Measurements from ENCODE around the gene MXRA8.
"Not testable (repeated sequence)": the region's sequence is repeated elsewhere in the genome, so short reads cannot be mapped to it uniquely, and the experiment has no call there.

Gene MXRA8

DNA sequence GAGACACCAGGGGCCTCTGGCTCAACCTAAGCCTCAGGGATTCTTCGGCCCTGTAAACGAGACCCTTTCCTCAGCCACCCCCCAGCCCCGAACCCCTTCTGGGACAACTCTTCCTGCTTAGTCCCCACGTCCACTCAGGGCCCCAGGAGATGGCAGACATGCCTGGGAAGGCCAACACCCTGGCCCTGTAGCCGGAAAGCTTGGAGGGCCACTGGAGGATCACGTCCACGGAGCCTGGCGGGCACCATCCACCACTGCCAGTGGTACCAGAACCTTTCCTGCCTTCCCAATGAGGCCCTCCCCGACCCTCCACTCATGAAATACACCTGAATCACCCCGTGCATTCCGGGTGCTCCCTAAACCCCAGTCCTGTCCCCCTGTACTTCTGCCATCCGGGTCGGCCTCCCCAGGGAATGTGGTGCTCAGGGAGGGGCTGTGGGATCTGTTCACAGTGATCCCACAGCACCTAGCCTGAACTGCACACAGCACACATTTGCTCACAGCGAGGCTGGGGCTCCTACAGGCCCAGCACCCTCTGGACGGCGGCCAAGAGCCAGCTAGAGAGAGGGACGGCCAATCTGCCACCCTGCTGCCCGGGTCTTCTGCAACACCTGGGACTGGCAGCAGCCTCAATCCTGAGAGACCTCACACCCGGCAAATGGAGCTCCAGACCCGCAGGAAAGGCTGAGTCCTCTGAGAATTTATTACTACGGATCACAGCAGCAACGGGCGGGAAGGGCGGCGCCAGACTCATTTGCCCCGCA is 14.9 kb upstream of the MXRA8 start:
- H3K27me3 ChIP-seq (ENCODE audit: control insufficient read depth in 1 of 2, insufficient read depth in 2 of 2, low read length in 2 of 2) = no peaks in the 10 kb centered on the region
- H3K9me3 ChIP-seq (ENCODE audit: low read length) = no peaks in the 10 kb centered on the region
- H3K9ac ChIP-seq (ENCODE audit: low read length) = no peak overlapping the region
- H3K27ac ChIP-seq (ENCODE audit: low read depth, low read length) = no peak overlapping the region
- peaks cover 23% of the 10 kb centered on the region for H3K4me1 ChIP-seq (ENCODE audit: insufficient read depth, low read length)
- H3K36me3 ChIP-seq (ENCODE audit: insufficient read depth, low read length) = peaks cover 14% of the 10 kb centered on the region
- H3K4me3 ChIP-seq (ENCODE audit: low read depth in 1 of 2, low read length in 2 of 2) = no peak overlapping the region

DNA sequence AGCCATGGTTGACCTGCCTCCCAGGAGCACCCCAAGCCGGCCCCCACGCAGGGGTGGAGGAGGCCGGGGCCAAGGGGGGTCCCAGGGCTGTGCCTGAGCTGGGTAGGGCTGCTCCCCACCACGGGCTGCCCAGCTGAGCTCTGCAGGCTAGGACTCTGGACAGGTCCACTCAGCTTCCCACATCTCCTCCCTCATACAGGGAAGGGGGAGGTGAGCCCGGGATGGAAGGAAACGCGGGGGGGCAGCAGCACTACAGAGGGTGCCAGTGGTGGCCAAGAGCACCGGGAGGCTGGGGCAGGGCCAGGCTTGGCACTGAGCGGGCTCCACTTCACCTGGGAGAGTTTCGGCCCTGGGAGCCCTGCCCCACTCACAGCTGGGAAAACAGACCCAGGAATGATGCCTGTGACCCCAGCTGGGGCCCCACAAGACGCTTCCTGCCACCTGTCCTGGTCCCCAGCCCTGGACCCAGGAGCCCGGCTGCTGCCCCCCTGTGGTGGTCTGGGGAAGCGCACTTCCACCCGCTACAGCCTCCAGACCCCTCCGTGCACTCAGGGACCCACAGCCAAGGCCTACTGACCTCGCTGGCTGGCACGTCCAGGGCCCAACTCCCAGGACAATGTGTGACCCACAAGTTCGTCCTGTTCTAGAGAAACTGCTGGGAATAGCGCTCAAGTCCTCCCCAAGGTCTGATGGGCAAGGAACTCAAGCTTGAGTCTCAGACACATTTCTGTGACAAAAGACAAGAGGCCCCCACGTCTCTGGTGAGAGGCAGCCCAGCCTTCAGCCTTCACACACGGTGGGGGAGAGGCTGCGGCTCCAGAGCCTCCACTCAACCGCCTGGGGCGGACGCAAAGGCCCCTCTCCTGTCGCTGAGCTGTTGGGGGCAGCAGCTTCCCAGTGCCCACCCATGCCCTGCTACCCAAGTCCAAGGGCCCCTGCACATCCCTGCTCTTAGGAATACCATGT is 13.7 kb upstream of the MXRA8 start:
- Histone ChIP-seq H3K4me1 (ENCODE audit: insufficient read depth, low read length) (peaks cover 23% of the 10 kb centered on the region), H3K27ac (ENCODE audit: low read depth, low read length) (no peak overlapping the region), H3K36me3 (ENCODE audit: insufficient read depth, low read length) (peaks cover 14% of the 10 kb centered on the region), H3K27me3 (ENCODE audit: control insufficient read depth in 1 of 2, insufficient read depth in 2 of 2, low read length in 2 of 2) (no peaks in the 10 kb centered on the region), H3K9me3 (ENCODE audit: low read length) (no peaks in the 10 kb centered on the region), H3K9ac (ENCODE audit: low read length) (no peak overlapping the region), H3K4me3 (ENCODE audit: low read depth in 1 of 2, low read length in 2 of 2) (no peak overlapping the region)

DNA sequence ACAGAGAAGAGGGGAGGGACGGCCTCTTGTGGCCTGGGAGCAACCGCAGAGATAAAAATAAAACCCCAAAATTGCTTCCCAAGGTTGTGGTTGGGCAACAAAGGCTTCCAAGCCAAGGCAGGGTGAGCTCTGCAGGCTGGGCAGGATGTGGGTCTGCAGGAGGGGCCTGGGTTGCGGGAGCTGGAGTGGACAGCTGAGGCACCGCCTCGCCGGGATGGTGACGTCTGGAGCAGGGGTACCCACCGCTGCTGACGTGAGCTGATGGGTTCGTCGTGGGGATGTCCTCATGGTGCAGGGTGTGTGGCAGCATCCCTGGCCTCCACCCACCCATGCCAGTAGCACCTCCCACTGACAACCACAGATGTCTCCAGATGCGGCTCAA is 13.0 kb upstream of the MXRA8 start:
- no peaks in the 10 kb centered on the region for H3K9me3 ChIP-seq (ENCODE audit: low read length)
- H3K36me3 ChIP-seq (ENCODE audit: insufficient read depth, low read length) = peaks cover 14% of the 10 kb centered on the region
- peaks cover 23% of the 10 kb centered on the region for H3K4me1 ChIP-seq (ENCODE audit: insufficient read depth, low read length)
- H3K4me3 ChIP-seq (ENCODE audit: low read depth in 1 of 2, low read length in 2 of 2) = no peak overlapping the region
- H3K27me3 ChIP-seq (ENCODE audit: control insufficient read depth in 1 of 2, insufficient read depth in 2 of 2, low read length in 2 of 2) = no peaks in the 10 kb centered on the region
- H3K9ac ChIP-seq (ENCODE audit: low read length) = no peak overlapping the region
- no peak overlapping the region for H3K27ac ChIP-seq (ENCODE audit: low read depth, low read length)

DNA sequence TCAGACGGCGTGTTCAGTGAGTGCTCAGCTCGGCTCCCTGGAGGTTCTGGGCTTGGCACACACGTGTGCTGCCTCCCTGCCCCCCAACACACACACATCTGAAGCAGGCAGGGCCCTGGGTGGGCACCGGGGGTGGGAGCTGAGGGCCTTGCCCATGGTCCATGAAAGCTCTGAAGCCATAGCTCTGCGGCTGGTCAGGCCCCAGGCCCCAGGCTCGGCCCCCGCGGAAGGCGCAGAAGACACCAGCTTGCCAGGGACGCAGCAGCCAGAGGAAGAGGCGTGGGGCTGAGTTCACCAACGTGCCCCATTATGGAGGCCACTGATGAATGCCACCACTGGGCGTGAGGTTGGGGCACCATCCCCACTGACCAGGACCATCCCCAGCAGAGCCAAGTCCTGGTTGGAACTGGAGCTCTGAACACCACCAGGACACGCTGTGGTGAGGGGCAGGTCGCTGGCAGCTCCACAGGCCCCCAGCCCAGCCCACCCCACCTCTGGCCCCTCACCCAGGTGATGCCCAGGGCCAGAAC is 12.5 kb upstream of the MXRA8 start:
- no peaks in the 10 kb centered on the region for H3K27me3 ChIP-seq (ENCODE audit: control insufficient read depth in 1 of 2, insufficient read depth in 2 of 2, low read length in 2 of 2)
- no peak overlapping the region for H3K27ac ChIP-seq (ENCODE audit: low read depth, low read length)
- peaks cover 14% of the 10 kb centered on the region for H3K36me3 ChIP-seq (ENCODE audit: insufficient read depth, low read length)
- no peak overlapping the region for H3K4me3 ChIP-seq (ENCODE audit: low read depth in 1 of 2, low read length in 2 of 2)
- H3K9ac ChIP-seq (ENCODE audit: low read length) = no peak overlapping the region
- peaks cover 19% of the 10 kb centered on the region for H3K4me1 ChIP-seq (ENCODE audit: insufficient read depth, low read length)
- H3K9me3 ChIP-seq (ENCODE audit: low read length) = no peaks in the 10 kb centered on the region

DNA sequence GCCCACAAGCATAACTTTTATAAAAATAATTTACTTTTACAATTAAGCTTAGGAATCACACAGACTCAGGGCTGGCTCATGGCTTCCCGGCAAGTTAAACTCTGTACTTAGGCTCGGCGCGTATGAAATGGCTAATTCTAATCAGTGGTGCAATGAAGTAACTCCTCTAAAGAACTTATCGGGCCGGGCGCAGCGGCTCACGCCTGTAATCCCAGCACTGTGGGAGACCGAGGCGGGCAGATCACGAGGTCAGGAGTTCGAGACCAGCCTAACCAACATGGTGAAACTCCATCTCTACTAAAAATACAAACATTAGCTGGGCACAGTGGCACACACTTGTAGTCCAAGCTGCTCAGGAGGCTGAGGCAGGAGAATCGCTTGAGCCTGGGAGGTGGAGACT is 11.7 kb upstream of the MXRA8 start:
- not testable (repeated sequence) for H3K9ac ChIP-seq (ENCODE audit: low read length); H3K9me3 ChIP-seq (ENCODE audit: low read length); H3K4me3 ChIP-seq (ENCODE audit: low read depth in 1 of 2, low read length in 2 of 2); H3K27ac ChIP-seq (ENCODE audit: low read depth, low read length); H3K27me3 ChIP-seq (ENCODE audit: control insufficient read depth in 1 of 2, insufficient read depth in 2 of 2, low read length in 2 of 2)
- H3K4me1 ChIP-seq (ENCODE audit: insufficient read depth, low read length) = peaks cover 19% of the 10 kb centered on the region
- H3K36me3 ChIP-seq (ENCODE audit: insufficient read depth, low read length) = peaks cover 14% of the 10 kb centered on the region

DNA sequence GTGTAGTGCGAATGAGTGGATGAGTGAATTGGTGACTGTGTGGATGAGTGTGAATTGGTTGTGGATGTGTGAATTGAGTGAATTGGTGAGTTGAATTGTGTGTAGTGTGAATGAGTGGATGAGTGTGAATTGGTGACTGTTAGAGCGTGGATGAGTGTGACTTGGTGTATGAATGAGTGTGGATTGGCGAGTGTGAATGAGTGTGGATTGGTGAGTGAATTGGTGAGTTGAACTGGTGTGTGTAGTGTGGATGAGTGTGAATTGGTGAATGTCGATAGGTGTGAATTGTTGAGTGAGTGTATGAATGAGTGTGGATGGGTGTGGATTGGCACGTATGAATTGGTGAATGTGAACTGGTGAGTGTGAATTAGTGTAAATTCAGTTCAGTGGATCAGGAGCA is 9.0 kb upstream of the MXRA8 start:
- no peak overlapping the region for H3K9ac ChIP-seq (ENCODE audit: low read length)
- no peaks in the 10 kb centered on the region for H3K9me3 ChIP-seq (ENCODE audit: low read length)
- H3K4me3 ChIP-seq (ENCODE audit: low read depth in 1 of 2, low read length in 2 of 2) = no peak overlapping the region
- no peaks in the 10 kb centered on the region for H3K27me3 ChIP-seq (ENCODE audit: control insufficient read depth in 1 of 2, insufficient read depth in 2 of 2, low read length in 2 of 2)
- H3K4me1 ChIP-seq (ENCODE audit: insufficient read depth, low read length) = peaks cover 10% of the 10 kb centered on the region
- H3K27ac ChIP-seq (ENCODE audit: low read depth, low read length) = no peak overlapping the region
- no peaks in the 10 kb centered on the region for H3K36me3 ChIP-seq (ENCODE audit: insufficient read depth, low read length)

DNA sequence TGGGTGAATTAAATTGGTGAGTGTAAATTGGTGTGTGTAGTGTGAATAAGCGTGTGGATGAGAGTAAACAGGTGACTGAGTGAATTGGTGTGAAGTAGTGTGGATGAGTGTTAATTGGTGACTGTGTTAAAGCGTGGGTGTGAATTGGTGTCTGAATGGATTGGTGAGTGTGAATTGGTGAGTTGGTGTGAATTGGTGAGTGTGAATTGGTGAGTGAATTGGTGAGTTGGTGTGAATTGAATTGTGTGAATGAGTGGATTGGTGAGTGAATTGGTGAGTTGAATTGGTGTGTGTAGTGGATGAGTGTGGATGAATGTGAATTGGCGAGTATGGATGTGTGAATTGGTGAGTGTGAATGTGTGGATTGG is 8.3 kb upstream of the MXRA8 start:
- Histone ChIP-seq H3K27me3 (ENCODE audit: control insufficient read depth in 1 of 2, insufficient read depth in 2 of 2, low read length in 2 of 2) (no peaks in the 10 kb centered on the region), H3K9me3 (ENCODE audit: low read length) (no peaks in the 10 kb centered on the region), H3K36me3 (ENCODE audit: insufficient read depth, low read length) (no peaks in the 10 kb centered on the region), H3K4me1 (ENCODE audit: insufficient read depth, low read length) (peaks cover 10% of the 10 kb centered on the region), H3K9ac (ENCODE audit: low read length) (no peak overlapping the region), H3K4me3 (ENCODE audit: low read depth in 1 of 2, low read length in 2 of 2) (no peak overlapping the region), H3K27ac (ENCODE audit: low read depth, low read length) (no peak overlapping the region)

DNA sequence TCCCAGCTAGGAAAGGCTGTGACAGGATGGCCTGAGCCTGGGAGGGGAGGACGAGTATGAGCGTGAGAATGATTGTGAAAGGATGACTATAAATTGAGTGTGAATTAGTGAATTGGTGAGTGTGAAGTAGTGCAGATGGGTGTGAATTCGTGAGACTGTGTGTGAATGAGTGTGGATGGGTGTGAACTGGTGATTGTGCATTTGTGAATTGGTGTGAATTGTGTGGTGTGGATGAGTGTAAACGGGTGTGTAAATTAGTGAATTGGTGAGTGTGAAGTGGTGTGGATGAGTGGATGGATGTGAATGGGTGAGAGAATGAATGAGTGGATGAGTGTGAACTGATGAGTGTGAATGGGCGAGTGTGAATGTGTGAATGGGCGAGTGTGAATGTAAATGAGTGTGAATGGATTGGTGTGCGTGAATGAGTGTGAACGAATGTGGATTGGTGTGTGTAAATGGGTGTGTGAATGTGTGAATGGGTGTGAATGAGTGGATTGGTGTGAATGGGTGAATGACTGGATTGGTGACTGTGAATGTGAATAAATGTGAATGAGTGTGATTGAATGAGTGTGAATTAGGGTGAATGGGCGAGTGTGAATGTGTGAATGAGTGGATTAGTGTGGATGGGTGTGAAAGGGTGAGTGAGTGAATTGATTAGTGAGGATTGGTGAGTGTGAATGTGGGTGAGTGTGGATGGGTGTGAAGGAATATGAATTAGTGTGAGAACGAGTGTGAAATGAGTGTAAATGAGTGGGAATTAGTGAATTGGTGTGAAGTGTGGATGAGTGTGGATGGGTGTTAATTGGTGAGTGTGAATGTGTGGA is 7.7 kb upstream of the MXRA8 start:
- Histone ChIP-seq H3K4me3 (ENCODE audit: low read depth in 1 of 2, low read length in 2 of 2) (no peak overlapping the region), H3K9me3 (ENCODE audit: low read length) (no peaks in the 10 kb centered on the region), H3K27ac (ENCODE audit: low read depth, low read length) (no peak overlapping the region), H3K9ac (ENCODE audit: low read length) (no peak overlapping the region), H3K27me3 (ENCODE audit: control insufficient read depth in 1 of 2, insufficient read depth in 2 of 2, low read length in 2 of 2) (no peaks in the 10 kb centered on the region), H3K4me1 (ENCODE audit: insufficient read depth, low read length) (peaks cover 12% of the 10 kb centered on the region), H3K36me3 (ENCODE audit: insufficient read depth, low read length) (no peaks in the 10 kb centered on the region)

DNA sequence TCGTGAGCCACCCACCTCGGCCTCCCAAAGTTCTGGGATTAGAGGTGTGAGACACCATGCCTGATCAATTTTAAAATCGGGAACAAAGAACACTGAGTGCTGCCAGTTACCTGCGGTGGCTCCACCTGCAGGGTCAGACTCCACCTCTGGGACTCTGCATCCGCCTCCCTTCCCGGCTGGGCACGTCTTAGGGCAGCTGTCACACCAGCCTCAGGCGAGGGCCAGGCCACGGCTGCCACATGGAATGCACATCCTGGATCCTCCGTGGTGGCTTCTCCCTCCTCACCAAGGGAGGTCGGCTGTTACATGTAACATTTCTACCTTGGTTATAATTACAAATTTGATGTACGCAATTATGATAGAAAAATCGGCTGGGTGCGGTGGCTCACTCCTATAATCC is 5.9 kb upstream of the MXRA8 start:
- H3K9me3 ChIP-seq (ENCODE audit: low read length) = no peaks in the 10 kb centered on the region
- no peak overlapping the region for H3K9ac ChIP-seq (ENCODE audit: low read length)
- H3K27me3 ChIP-seq (ENCODE audit: control insufficient read depth in 1 of 2, insufficient read depth in 2 of 2, low read length in 2 of 2) = no peaks in the 10 kb centered on the region
- no peak overlapping the region for H3K4me3 ChIP-seq (ENCODE audit: low read depth in 1 of 2, low read length in 2 of 2)
- no peak overlapping the region for H3K27ac ChIP-seq (ENCODE audit: low read depth, low read length)
- peaks cover 28% of the 10 kb centered on the region for H3K4me1 ChIP-seq (ENCODE audit: insufficient read depth, low read length)
- H3K36me3 ChIP-seq (ENCODE audit: insufficient read depth, low read length) = no peaks in the 10 kb centered on the region

DNA sequence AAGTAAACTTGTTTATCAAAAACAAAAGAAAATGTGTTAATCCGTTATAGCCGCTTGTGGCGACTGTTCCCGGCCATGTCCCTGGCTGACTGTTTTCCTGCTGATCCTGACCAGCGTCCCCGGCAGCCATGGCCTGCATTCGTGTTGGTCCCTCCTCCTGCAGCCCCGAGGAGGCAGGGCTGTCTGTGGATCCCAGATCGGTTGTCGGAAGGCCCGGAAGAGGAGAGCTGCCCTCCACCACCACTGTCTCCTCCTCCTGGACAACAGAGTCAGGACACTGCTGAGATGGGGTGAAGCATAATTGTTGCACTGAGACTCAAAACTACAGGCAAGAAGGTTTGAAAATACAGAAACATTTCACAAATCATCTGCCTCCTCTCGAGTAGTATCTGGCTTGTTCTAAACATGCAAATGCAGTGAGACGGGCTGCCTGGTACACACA is 3.6 kb upstream of the MXRA8 start:
- Histone ChIP-seq H3K4me3 (ENCODE audit: low read depth in 1 of 2, low read length in 2 of 2) (no peak overlapping the region), H3K9me3 (ENCODE audit: low read length) (no peaks in the 10 kb centered on the region), H3K27me3 (ENCODE audit: control insufficient read depth in 1 of 2, insufficient read depth in 2 of 2, low read length in 2 of 2) (peaks cover 0 to 4% of the 10 kb centered on the region in 2 donors), H3K27ac (ENCODE audit: low read depth, low read length) (peak overlapping the region; percentile 43), H3K36me3 (ENCODE audit: insufficient read depth, low read length) (no peaks in the 10 kb centered on the region), H3K9ac (ENCODE audit: low read length) (no peak overlapping the region), H3K4me1 (ENCODE audit: insufficient read depth, low read length) (peaks cover 36% of the 10 kb centered on the region)
